Activated T-cell treated with anti-CD3 and anti-CD28 coated beads, Interleukin-2, amount 50 U/mL, for 72 hours (primary cell): ENCODE data around the gene AGFG2. TPM values are rescaled to one million over a fixed set of nuclear protein-coding genes. Genes with fewer than 3 reads are reported as not detected.

ENCODE experiments used
- ATAC-seq, 2 donors: fragments of 150-1000 bp; cut with Tn5 transposase; replicated peaks in 1 of 2; 2 replicates each; pipeline ENCODE4 v1.10.0; 2021; ENCODE audit warnings: moderate library complexity in 2 of 2, mild to moderate bottlenecking in 1 of 2
- DNase-seq, 2 donors: peaks; one replicate each; pipeline ENCODE4 v3.0.0; 2021 to 2022; ENCODE audit warnings: mixed read lengths in 1 of 2
- H3K27ac Mint-ChIP-seq: one replicate; pipeline ENCODE4 v1.8.0; 2022; ENCODE audit warnings: mild to moderate bottlenecking, moderate library complexity, mixed read lengths
- H3K27me3 Mint-ChIP-seq: one replicate; pipeline ENCODE4 v1.8.0; 2022; ENCODE audit warnings: low read depth, mixed read lengths
- H3K36me3 Mint-ChIP-seq, 2 donors: one replicate each; pipeline ENCODE4 v1.8.0; 2022; ENCODE audit warnings: mixed read lengths in 2 of 2, mild to moderate bottlenecking in 1 of 2; ENCODE audit not compliant: insufficient read depth in 2 of 2
- H3K4me1 Mint-ChIP-seq: one replicate; pipeline ENCODE4 v1.8.0; 2022; ENCODE audit warnings: low read depth, mixed read lengths
- H3K4me3 Mint-ChIP-seq, 2 donors: one replicate each; pipeline ENCODE4 v1.8.0; 2022; ENCODE audit warnings: mild to moderate bottlenecking in 2 of 2, mixed read lengths in 2 of 2, moderate library complexity in 2 of 2
- H3K9me3 Mint-ChIP-seq, 2 donors: one replicate each; pipeline ENCODE4 v1.8.0; 2022; ENCODE audit warnings: mixed read lengths in 2 of 2
- total RNA-seq, 2 donors: library from RNA; stranded (reverse); gene quantifications; one replicate each; pipeline ENCODE4 v1.2.3, GENCODE V29; 2022

The AGFG2 gene
- total RNA-seq, 2 donors from 2014 or later: 35.5 to 53.7 TPM

GRCh38 chr7:100573691-100574361, 34.8 kb downstream of the AGFG2 start, which contains the start of gene SAP25:
TSS of gene SAP25 (minus strand) at chr7:100573900. CDS start at chr7:100573742, 158 bp downstream.
- H3K4me3 Mint-ChIP-seq: no peak within 1 kb of the TSS
- no peaks in the 10 kb centered on the region for H3K27me3 Mint-ChIP-seq
- peaks cover 0 to 4% of the 10 kb centered on the region in 2 donors for H3K36me3 Mint-ChIP-seq
- H3K4me1 Mint-ChIP-seq: peaks cover 13% of the 10 kb centered on the region
- H3K9me3 Mint-ChIP-seq: no peaks in the 10 kb centered on the region
- DNase-seq: no peak
- H3K27ac Mint-ChIP-seq: no peak within 1 kb of the TSS
- no peak for ATAC-seq

GRCh38 chr7:100574362-100575205, 35.6 kb downstream of the AGFG2 start:
- H3K4me3 Mint-ChIP-seq: no peak overlapping the region
- no peak for ATAC-seq
- no peaks in the 10 kb centered on the region for H3K27me3 Mint-ChIP-seq
- H3K9me3 Mint-ChIP-seq: no peaks in the 10 kb centered on the region
- peaks cover 6% of the 10 kb centered on the region for H3K4me1 Mint-ChIP-seq
- H3K36me3 Mint-ChIP-seq: peaks cover 0 to 4% of the 10 kb centered on the region in 2 donors
- no peak for DNase-seq
- no peak overlapping the region for H3K27ac Mint-ChIP-seq

- Mint-ChIP-seq H3K4me1 (peaks cover 6% of the 10 kb centered on the region), H3K27ac (no peak overlapping the region), H3K4me3 (no peak overlapping the region), H3K9me3 (no peaks in the 10 kb centered on the region), H3K36me3 (peaks cover 0 to 4% of the 10 kb centered on the region in 2 donors), H3K27me3 (no peaks in the 10 kb centered on the region)
- ATAC-seq: no peak
- no peak for DNase-seq
These were observed 36.2 kb downstream of the AGFG2 start for GRCh38 chr7:100575206-100575631.

- ATAC-seq (no peak), DNase-seq (no peak)
- Mint-ChIP-seq H3K27me3 (no peaks in the 10 kb centered on the region), H3K36me3 (peaks cover 0 to 4% of the 10 kb centered on the region in 2 donors), H3K27ac (no peak overlapping the region), H3K4me3 (no peak overlapping the region), H3K4me1 (no peaks in the 10 kb centered on the region), H3K9me3 (no peaks in the 10 kb centered on the region)
These were observed 36.9 kb downstream of the AGFG2 start for GRCh38 chr7:100575746-100576383.

GRCh38 chr7:100576384-100576993, 37.5 kb downstream of the AGFG2 start:
- Mint-ChIP-seq H3K27ac (no peak overlapping the region), H3K27me3 (no peaks in the 10 kb centered on the region), H3K36me3 (peaks cover 0 to 4% of the 10 kb centered on the region in 2 donors), H3K9me3 (no peaks in the 10 kb centered on the region), H3K4me3 (no peak overlapping the region), H3K4me1 (no peaks in the 10 kb centered on the region)
- no peak for ATAC-seq
- DNase-seq: no peak

GRCh38 chr7:100577103-100577502, 38.1 kb downstream of the AGFG2 start:
- no peak overlapping the region for H3K27ac Mint-ChIP-seq
- no peak for DNase-seq
- no peaks in the 10 kb centered on the region for H3K4me1 Mint-ChIP-seq
- no peak overlapping the region for H3K4me3 Mint-ChIP-seq
- ATAC-seq: no peak
- H3K27me3 Mint-ChIP-seq: no peaks in the 10 kb centered on the region
- H3K36me3 Mint-ChIP-seq: peaks cover 0 to 4% of the 10 kb centered on the region in 2 donors
- H3K9me3 Mint-ChIP-seq: no peaks in the 10 kb centered on the region

- ATAC-seq: no peak
- no peak for DNase-seq
These were observed 38.5 kb downstream of the AGFG2 start for GRCh38 chr7:100577507-100577906.

GRCh38 chr7:100578246-100579183, 39.5 kb downstream of the AGFG2 start:
- no peak for DNase-seq
- Mint-ChIP-seq H3K4me3 (no peak overlapping the region), H3K27ac (no peak overlapping the region), H3K9me3 (no peaks in the 10 kb centered on the region), H3K36me3 (peaks cover 0 to 4% of the 10 kb centered on the region in 2 donors), H3K4me1 (peaks cover 5% of the 10 kb centered on the region), H3K27me3 (no peaks in the 10 kb centered on the region)
- ATAC-seq: no peak

More at GRCh38 chr7:100577507-100577906, 38.5 kb downstream of the AGFG2 start:
- Mint-ChIP-seq H3K36me3 (peaks cover 0 to 4% of the 10 kb centered on the region in 2 donors), H3K4me3 (no peak overlapping the region), H3K27me3 (no peaks in the 10 kb centered on the region), H3K4me1 (no peaks in the 10 kb centered on the region), H3K27ac (no peak overlapping the region), H3K9me3 (no peaks in the 10 kb centered on the region)

- no peaks in the 10 kb centered on the region for H3K27me3 Mint-ChIP-seq
- ATAC-seq (no peak), DNase-seq (no peak)
- peaks cover 22% of the 10 kb centered on the region for H3K4me1 Mint-ChIP-seq
- no peaks in the 10 kb centered on the region for H3K9me3 Mint-ChIP-seq
- peaks cover 0 to 2% of the 10 kb centered on the region in 2 donors for H3K36me3 Mint-ChIP-seq
- no peak overlapping the region for H3K4me3 Mint-ChIP-seq
- no peak overlapping the region for H3K27ac Mint-ChIP-seq
These were observed 41.7 kb downstream of the AGFG2 start for GRCh38 chr7:100580466-100581283.

GRCh38 chr7:100582041-100582579, 43.1 kb downstream of the AGFG2 start:
- Mint-ChIP-seq H3K27me3 (no peaks in the 10 kb centered on the region), H3K36me3 (no peaks in the 10 kb centered on the region), H3K27ac (peak overlapping the region; percentile 42), H3K4me1 (peaks cover 23% of the 10 kb centered on the region), H3K4me3 (peak overlapping the region; percentile 21 to 46), H3K9me3 (no peaks in the 10 kb centered on the region)
- DNase-seq (no peak), ATAC-seq (no peak)

GRCh38 chr7:100582650-100583049, 43.6 kb downstream of the AGFG2 start:
- ATAC-seq (no peak), DNase-seq (no peak)
- H3K36me3 Mint-ChIP-seq: no peaks in the 10 kb centered on the region
- peaks cover 29% of the 10 kb centered on the region for H3K4me1 Mint-ChIP-seq
- peak overlapping the region; percentile 21 to 46 for H3K4me3 Mint-ChIP-seq
- H3K27me3 Mint-ChIP-seq: no peaks in the 10 kb centered on the region
- peak overlapping the region; percentile 42 for H3K27ac Mint-ChIP-seq
- no peaks in the 10 kb centered on the region for H3K9me3 Mint-ChIP-seq
